Esophagus muscularis mucosa (tissue), 4 donors: ENCODE results near the gene SAMD14.

Experiments used
- CTCF ChIP-seq, 3 experiments: fragments of 200-600 bp in 2 of 3; fragments of 450-650 bp in 1 of 3; sonication (generic) in 2 of 3; IDR thresholded peaks; one replicate each; pipeline ENCODE4 v1.5.1; 2017 to 2019; ENCODE audit warnings: antibody characterized with exemption in 3 of 3, mild to moderate bottlenecking in 2 of 3, moderate library complexity in 1 of 3
- EP300 ChIP-seq: sonication (generic); formaldehyde crosslinking; IDR thresholded peaks from one replicate; pipeline ENCODE4 v1.6.1; 2017; ENCODE audit warnings: antibody characterized with exemption
- POLR2A ChIP-seq: fragments of 450-650 bp; IDR thresholded peaks from one replicate; pipeline ENCODE4 v1.6.1; 2017; ENCODE audit warnings: antibody characterized with exemption, moderate library complexity, mild to moderate bottlenecking, low read depth
- POLR2AphosphoS5 ChIP-seq, 2 donors: sonication (generic); formaldehyde crosslinking; IDR thresholded peaks; one replicate each; pipeline ENCODE4 v1.6.1; 2017; ENCODE audit warnings: antibody characterized with exemption in 2 of 2

- TF ChIP-seq CTCF (IDR thresholded peaks at IDR 0.05): no peak
- no peak for TF ChIP-seq POLR2AphosphoS5 (IDR thresholded peaks at IDR 0.05)
- TF ChIP-seq POLR2A: no peak
- TF ChIP-seq EP300: no peak
Observed at GRCh38 chr17:50144845-50145531, 15.0 kb upstream of the SAMD14 start.
